Activated naive CD4-positive, alpha-beta T cell treated with anti-CD3 and anti-CD28 coated beads, Interleukin-2, amount 50 U/mL, for 16 hours (primary cell): ENCODE measurements around the gene CIBAR2.

ENCODE experiments used
- DNase-seq: peaks from one replicate; pipeline ENCODE4 v3.0.0-alpha.2; 2020

CIBAR2 gene

DNA sequence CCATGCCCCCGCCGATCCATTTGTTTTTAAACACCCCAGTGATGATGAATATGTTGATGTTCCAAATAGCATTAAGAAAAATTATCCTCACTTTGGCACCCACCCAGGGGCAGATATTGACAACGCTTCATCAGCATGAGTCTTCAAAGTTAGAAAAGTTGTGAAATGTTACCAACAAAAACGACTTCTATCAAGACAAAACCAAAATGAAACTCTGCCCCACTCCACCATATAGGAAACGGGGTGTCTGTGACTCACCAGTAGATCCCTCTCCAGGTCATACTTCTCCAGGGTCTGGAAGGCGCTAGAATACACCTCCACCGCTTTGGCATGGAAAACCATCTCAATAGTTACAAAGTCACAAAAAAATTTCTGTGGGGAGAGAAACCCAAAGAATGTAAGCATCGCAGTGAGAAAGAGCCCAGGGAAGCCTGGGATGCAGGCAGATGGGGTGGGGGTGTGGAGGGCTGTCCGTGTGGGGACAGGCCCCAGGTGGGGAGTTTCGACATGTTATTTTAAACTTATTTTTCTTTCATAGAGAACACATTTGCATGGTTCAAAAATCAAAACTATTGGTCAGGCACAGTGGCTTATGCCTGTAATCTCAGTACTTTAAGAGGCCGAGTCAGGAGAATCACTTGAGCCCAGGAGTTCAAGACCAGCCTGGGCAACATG, 10.2 kb downstream of the CIBAR2 start:
- no peak for DNase-seq

DNA sequence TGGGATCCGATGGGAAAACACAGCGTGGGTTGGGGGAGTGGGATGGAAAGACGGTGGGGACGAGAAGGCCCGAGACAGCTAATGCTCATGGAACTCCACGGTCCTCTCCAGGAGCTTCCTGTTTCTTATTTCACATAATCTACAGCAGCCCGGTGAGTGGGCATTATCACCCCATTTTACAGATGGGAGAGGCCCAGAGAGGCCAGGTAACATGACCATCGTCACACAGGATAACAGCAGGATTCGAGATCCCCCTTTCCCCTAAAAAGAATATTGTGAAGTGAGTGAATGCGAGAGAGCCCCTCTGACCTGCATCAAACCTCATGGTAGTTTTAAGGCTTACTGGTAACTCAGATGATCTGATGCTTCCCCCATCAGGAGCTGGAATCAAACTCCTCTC, 12.0 kb downstream of the CIBAR2 start:
- DNase-seq: no peak

DNA sequence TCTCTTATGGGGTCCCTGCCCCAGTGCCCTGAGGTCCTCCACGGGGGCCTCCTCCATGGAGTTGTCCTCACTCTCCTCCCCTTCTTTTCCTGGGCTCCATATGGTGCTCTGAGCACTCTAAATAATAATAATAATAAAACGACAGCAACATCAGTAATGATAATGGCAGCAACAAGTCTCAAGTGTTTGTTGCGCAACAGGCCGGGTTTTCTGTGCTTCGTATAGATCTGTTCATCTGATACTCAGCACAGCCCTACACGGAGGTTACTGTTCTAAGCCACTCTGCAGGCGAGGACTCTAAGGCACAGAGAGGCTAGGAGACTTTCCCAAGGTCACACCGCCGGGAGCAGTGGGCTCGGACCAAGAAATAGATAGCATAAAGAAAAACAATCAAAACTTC, 13.7 kb downstream of the CIBAR2 start:
- DNase-seq: no peak

DNA sequence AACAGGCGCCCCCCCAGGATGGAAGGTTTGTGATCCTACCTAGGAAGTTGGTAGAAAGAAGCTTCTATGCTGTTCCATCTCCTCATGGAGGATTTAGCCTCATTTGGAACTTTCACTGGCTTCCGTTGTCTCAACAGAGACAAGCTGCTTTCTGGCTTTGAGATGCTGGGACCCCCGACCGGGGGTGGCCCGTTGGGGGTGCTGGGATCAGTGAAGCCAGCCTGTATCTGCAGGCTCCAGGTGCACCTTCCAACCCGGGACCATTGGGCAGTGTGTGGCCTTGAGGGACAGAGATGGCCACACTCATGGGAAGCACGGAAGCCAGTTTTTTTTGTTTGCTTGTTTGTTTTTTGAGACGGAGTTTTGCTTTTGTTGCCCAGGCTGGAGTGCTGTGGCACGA, 15.4 kb downstream of the CIBAR2 start:
- no peak for DNase-seq

DNA sequence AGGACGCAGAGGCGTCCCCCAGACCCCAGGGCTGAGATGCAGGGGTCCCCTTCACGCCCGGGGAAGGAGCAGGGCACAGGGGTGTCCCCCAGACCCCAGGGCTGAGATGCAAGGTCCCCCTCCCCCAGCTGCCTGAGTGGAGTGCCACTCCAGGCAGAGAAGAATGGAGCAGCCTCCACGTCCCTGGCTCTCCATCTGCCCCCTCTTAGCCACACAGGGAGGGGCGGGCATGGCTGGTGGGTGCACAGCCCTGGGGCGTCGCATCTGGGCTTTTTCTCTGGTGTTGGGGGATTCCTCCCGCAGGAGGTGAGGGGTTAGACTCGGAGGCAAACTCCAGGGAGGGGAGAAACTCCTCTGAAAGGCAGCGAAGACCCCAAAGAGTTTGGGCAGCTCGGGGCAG, 17.5 kb downstream of the CIBAR2 start:
- DNase-seq: no peak

DNA sequence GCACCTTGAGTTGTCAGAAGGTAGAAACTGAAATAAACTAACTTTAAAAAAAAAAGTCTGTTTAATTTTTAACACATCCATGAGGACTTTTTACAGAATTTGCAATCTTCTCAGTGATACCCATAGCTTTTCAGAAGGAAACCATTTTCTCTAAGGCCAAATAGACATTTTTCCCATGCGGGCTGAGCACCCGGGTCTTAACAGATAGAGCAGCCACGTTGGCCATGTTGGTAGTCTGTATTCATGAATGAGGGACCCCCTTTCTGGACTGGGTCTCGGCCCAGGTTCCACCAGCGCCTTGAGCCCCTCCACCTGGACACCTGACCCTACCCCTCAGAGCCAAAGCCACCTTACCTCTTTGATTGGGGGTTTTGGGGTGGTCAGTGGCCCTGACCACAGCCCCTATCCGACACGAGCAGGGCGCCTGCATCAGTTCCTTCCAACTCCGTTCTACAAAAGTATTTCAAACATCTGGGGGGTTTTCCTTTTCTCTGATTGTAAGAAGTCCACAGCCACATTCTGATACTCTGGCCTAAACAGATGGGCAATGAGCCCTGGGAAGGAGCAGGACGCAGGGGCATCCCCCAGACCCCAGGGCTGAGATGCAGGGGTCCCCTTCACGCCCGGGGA, 18.0 kb downstream of the CIBAR2 start:
- DNase-seq: no peak

DNA sequence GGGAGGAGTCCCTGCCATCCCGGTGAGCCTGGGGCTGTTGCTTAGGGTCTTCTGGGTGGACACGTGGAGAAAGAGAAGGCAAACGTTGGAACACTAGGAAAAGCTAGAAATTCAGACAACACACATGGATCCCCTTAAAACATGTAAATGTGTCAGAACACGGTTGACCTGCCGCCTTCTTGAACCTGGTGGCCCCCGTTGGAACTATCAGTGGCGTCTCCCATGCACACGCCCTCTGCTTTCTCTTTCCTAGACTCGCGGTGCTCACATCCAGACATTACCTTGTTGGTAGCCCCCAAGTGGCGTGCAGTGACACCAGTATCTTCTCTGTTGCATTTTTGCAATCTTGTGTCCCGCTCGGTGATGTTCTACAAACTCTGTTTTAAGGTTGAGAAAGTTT, 18.6 kb downstream of the CIBAR2 start:
- no peak for DNase-seq

DNA sequence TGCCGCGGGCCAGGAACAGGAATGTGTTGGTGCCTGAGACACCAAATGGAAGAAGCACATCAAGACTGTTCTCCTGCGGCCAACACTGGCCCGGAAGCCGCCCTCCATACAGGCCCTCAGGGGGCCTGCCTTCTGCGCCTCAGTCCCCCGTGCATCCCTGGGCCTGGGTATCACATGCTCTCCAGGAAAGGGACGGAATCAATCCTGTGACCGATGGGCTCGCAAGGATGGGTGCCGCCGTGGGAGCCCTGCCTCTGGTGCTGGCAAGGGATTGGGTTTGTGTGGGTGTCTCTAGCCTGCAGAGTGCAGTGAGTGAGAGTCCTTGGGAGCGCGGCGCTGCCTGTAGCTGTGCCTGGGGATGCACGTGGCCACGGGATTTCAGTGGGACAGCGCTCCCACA, 19.4 kb downstream of the CIBAR2 start:
- DNase-seq: no peak

DNA sequence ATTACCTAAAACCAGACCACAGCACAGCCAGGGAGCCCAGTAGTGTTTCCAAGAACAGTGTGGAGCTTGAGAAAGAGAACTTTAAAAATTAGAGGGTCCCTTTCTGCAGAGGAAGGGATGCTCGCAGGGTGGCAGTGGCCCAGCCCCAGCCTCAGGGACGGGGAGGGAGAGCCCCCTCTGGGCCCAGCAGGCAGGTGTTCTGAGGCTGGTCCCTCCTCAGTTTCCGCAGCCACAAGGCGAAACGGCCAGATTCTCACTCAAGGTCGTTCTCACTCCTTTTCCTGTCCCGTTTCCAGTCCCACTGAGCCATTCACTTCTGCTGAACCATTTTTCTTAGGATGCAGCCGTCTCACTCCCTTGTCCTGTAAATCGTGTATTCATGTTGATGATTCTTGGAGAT, 20.0 kb downstream of the CIBAR2 start:
- no peak for DNase-seq

DNA sequence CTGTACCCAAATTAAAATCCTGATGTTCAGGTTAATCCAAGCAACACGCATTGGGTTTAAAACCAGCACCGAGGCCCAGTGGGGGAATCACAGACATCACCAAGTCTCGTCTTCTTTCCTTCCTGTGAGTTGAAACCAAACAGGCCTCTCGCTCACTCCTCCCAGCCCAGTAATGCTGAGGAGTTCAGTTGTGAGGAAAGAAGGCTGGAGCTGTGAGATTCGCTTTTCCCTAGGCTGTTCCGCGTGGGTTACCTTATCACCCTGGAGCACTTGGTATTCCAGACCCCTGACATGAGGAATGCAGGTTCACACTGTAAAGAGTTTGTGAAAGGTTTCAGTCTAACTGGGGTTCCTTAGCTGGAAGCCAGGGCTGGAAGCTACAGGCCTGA, 20.8 kb downstream of the CIBAR2 start:
- no peak for DNase-seq

DNA sequence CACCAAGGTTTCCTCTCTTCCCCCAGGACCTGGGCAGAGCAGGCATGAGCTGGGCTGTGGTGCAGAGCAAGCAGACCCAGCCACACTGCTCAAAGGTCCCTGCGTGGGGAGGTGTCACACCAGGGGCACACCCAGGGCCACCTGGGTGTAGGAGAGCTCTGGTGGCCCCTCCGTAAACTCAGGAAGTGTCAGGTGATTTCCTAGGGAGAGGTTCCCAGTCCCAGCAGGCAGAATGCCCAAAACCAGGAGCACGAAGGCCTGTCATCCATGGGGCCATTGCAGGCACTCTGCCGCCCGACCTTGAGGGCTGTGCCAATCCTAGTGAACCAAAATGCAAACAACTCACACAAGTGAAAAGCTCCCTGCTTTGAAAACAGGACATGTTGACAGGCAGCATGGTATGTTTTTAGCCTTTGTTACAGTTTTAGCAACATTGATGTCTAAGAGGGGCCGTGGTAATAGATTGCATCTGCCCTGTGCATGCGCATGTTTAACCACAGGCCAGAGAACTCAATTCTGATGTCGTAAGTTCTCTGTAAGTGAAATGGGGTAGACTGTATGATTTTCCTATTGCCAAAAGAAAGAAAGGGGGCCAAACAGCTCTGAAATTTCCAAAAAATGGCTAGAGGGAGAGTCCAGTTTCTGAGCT, 21.3 kb downstream of the CIBAR2 start:
- no peak for DNase-seq

DNA sequence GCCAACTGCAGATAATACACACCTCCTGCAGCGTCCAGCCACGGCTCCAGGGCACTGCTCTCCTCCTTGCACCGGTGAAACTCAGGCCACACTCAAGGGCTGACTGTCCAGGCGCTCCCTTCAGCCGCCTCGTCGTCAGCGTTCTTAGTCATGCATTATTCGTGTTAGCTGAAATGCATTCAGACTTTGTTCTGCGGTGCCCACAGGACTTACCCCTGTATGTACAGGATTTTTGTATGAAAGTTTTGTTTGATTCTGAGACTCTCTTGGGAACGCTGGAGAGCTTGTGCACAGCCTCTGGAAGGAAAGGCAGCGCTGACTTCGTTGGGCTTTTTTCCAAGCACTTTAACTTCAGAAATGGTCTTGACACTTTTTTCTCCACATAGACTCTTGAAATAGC, 22.1 kb downstream of the CIBAR2 start:
- no peak for DNase-seq

DNA sequence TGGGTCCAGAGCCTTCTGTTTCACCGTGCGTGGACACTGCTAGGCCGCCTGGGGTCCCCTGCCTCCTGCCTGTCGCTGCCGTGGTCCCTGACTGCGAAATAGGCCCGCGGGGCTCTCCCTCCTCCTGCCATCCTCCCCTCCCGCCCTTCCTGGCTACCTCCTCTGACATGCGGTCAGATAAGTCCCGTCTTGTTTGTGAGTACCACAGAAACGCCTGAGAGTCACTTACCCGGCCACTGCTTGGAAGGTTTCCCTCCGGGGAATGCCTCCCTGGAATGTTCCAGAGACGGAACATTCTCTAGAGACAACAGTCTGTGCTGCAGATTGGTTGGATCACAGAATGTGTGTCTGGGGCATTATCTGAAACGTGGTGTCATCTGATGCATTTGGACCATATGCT, 22.7 kb downstream of the CIBAR2 start:
- DNase-seq: no peak

DNA sequence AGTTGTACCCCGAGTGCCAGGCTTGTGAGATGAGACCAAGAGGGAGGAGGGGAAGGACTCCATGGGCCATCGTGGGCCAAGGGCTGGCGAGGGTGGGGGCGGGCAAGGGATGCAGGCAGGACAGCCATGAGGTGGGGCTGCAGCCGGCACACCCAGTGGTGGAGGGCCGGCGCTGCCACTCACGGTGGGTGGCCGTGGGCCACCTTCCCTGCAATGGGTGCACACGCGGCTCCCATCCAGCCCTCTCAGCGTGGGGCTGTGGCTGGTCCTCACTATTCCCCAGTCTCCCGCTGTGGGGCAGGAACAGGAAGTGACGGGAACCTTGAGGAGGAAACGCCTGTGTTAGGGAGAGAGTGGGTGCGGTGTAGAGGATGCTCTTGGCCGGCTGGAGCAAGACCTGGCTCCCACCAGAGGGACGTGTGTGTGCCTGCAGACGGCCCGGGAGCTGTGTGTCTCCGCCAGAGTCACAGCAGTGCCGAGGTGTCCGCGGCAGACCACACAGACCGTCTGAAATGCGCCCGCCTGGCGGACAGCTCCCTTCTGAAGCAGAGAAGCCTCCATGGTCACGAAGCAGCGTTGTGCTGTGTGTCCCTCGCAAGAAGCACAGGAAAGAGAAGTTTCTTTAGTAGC, 23.6 kb downstream of the CIBAR2 start:
- no peak for DNase-seq

DNA sequence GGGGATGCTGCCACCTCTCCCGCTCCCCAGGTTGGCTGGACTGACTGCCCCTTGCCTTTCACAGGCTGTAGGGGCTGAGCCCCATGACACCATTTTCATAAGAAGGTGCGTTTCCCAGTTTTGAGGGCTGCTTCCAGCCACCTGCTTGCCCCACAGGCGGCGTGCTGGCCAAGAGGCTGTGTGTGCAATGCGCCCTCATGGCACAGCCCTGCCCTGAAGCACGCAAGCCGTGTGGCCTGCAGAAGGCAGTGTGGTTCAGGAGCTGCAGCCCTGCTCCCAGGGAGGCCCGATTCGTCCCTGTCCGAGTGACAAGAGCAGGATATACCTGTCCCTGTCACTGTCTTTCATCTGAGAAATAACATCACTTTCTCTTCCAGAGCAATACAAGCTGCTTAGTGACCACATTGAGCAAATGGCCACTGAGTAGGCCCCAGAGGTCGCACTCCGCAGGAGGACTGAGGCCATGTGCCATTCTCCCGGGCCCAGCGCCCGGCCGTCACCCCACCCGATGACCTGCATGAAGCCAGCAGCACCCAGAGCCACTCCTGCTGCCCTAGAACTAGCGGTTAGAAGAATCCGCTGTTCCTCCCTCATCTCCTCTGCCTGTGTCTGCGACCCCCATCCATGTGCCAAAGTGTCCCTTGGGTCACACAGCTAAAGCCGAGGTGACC, 24.2 kb downstream of the CIBAR2 start:
- no peak for DNase-seq

DNA sequence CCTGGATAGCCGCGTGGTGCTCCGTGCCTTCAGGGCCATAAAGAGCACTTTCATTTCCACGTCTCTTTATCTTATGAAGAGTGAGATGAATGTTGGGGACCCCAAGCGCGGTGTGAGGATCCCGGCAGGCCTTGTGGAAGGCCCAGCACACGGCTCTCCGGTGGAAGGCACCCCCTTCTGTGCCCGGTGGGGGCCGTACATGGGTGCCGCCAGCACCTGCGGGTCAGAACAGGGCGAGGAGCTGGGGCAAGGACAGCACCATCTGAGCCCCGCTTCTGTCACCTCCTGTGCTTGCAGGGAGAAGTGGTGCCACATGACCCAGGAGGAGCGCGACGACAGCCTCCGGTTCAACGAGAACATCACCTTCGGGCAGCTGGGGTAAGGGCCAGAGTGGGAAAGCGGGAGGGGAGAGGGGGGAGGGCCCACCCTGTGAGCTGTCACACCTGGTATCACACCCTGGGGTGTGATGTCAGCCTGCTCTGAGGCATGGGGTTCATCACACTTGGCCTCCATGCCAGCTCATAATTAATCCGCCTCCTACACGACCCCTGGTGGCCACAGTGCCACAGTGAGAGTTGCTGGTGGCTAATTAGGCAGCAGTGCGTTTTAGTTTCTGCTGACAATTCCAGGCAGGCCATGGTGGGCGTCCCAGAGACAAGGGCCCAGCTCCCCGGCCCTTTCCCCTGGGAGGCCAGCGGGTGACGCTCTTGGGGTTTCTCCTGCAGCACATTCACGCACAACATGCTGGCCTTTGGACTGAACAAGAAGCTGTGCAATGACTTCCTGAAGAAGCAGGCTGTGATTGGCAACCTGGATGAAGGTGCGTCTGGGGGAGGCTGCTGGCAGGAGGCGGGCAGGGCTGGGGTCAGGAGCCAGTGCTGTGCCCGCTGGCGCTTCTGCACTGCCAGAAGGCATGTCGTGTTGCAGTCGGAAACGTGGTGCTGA, 25.7 kb downstream of the CIBAR2 start:
- DNase-seq: peak; percentile 82

DNA sequence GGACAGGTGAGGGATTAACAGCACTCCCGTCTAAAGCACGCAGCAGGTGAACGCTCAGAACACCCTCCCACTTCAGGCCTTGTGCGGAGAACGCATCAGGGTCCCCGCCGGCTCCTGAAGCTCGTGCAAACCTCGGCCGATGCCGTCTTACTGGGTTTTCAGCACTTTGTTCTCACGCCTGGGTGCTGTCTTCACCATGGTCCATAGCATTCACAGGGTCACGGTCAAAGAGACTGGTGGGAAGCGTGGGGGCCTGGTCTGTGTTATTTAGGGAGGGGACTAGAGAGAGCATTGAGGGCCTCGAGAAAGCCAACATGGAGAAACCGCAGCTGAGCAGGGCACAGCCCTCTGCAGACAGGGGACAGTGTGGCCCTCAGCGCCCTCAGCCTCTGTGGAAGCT, 26.6 kb downstream of the CIBAR2 start:
- no peak for DNase-seq

DNA sequence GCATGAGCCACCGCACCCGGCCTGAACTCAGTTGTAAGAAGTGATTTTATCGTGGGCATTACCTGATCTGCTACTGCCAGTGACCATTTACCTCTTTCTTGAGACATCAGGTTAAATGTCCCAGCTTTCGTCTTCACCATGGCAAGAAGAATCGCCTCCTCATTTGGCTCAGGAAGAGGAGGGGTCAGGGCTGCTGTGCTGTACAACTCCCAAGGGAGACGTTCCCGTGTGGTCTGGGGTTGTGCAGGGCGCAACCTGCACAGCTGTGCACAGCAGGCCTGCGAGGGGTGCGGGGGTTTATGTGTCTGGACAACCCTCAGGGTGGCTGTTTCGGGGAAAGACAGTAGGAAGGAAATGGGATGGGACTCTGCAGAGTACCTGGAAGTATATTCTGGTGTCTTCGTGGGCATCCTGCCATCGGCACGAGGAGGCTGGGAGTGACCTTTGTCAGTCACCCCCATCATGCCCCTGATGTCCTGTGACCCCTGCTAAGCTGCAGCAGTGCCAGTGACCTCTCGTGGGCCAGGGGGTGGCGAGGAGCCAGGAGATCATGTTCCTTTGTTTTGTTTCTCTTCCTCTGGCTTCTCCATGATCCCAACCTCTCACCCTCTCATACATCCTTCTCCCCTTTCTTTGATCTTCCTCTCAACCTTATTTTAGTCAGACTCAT, 27.3 kb downstream of the CIBAR2 start:
- no peak for DNase-seq

DNA sequence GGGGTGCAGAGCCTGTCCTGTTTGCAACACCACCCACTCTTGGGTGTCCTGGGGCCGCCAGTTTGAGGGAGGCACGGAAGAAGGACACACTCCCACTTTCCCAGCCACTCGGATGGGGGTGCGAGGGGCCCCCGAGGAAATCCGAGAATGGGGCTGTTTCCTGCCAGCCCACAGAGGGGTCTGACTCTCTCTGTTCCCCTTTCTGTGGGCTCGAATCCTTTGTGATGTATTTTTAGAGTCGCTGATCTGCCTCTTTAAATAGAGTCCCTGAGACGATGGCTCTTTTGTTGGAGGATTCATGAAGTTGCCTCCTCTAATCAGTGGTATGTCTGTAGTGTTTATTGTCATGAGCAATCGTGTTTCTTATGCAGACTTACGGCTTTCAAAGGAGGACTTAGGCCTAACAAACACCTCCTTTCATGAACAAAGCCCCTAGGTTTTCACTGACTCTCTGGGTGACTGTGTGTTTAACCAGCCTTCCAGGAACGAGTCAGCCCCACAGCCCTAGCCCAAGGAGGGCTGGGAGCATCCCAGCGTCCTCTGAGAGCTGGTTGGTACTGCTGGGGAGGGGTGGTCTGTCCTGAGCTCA, 29.1 kb downstream of the CIBAR2 start:
- DNase-seq: no peak

DNA sequence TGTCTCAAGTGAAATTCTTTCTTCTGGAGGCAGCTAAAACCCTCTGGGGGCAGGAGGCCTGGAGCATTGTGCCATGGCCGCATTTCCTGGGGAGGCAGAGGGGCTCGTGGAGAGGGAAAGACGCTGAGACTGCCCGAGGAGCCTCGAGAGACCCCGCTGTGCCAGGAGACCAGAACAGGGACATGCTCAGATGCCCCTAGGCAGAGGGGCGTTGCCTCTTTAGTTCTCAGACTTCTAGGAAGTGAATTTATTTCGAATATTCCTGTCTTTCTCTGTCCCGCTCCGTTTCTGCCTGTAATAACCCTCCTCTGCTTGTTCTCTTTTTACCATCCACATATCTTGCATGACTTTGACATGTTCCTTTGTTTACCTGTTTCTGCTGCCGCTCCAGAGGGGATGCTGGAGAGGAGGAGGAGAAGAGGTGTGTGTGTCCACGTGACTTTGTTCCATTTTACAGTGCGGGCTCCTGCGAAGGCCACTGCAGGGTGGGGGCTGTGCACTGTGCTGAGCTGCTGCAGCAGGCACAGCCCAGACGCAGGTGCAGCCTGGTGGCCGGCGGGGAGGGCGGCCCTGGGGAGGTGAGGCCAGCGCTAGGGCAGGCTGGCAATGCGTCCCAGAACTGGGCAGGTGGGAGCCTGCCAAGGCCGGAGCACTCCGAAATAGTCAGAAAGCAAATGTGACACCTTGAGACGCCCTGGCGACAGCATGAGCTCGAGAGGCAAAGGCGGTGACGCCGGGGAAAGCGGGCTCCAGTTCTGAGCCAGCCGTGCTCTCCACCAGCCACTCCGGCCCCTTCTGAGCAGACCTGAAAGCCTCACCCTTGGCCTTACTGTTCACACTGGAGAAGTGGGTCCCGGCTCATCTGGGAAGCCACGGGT, 29.9 kb downstream of the CIBAR2 start:
- no peak for DNase-seq
